Retinal pigment epithelial cell (primary cell): Measurements from ENCODE around the gene A1BG.

ENCODE experiments used
- DNase-seq: peaks from one replicate; pipeline ENCODE4 v3.0.0-alpha.2; 2010; ENCODE audit warnings: low read depth
- H3K4me3 ChIP-seq: 2 replicates; pipeline ENCODE4 v1.5.1; 2011; ENCODE audit warnings: mild to moderate bottlenecking, low read length, control low read depth, moderate library complexity
- TF ChIP-seq, protein P1 (sequence below): conservative IDR thresholded peaks from 2 replicates; pipeline ENCODE4 v1.5.1; 2011; ENCODE audit warnings: low read depth, low read length, control low read depth, inconsistent platforms

The A1BG gene

DNA sequence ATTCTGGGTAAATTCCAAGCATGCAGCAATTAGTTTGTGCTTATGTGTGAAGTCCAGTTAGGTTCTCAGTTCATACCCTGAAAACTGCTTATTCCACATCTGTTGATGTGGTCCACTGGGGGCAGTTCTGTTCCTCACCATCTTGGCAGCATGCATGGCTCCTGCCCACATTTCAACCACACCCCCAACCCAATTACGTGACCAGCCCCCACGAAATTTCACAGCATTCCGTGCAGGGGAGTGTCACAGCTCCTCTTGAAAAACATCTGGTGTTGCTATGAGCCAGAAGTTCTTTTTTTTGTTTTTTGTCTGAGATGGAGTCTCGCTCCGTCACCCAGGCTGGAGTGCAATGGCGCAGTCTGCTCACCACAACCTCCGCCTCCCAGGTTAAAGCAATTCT lies 57.2 kb downstream of the A1BG start:
- TF ChIP-seq, protein P1, sequence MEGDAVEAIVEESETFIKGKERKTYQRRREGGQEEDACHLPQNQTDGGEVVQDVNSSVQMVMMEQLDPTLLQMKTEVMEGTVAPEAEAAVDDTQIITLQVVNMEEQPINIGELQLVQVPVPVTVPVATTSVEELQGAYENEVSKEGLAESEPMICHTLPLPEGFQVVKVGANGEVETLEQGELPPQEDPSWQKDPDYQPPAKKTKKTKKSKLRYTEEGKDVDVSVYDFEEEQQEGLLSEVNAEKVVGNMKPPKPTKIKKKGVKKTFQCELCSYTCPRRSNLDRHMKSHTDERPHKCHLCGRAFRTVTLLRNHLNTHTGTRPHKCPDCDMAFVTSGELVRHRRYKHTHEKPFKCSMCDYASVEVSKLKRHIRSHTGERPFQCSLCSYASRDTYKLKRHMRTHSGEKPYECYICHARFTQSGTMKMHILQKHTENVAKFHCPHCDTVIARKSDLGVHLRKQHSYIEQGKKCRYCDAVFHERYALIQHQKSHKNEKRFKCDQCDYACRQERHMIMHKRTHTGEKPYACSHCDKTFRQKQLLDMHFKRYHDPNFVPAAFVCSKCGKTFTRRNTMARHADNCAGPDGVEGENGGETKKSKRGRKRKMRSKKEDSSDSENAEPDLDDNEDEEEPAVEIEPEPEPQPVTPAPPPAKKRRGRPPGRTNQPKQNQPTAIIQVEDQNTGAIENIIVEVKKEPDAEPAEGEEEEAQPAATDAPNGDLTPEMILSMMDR = no peak
- DNase-seq = no peak
- H3K4me3 ChIP-seq = no peak overlapping the region
